ENCODE measurements around the gene GPR180.
A peak's percentile ranks its signal among the peaks of the same experiment; 100 is the strongest.
"Not testable (repeated sequence)": the region's sequence is repeated elsewhere in the genome, so short reads cannot be mapped to it uniquely, and the experiment has no call there.

The GPR180 gene

DNA sequence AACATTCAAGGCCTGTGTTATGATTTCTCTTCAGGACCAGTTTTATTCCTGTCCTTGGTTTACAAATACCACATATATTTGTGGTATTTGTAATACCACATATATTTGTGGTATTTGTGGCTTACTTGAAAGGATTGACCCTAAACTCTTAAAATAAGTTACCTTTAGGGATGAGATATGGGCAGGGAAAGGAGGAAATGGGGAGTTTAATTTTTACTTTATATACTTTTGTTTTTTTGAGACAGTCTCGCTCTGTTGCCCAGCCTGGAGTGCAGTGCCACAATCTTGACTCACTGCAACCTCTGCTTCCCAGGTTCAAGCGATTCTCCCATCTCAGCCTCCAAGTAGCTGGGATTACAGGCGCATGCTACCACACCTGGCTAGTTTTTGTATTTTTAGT is 3.4 kb upstream of the GPR180 start:
- peak; percentile 16 for DNase-seq

DNA sequence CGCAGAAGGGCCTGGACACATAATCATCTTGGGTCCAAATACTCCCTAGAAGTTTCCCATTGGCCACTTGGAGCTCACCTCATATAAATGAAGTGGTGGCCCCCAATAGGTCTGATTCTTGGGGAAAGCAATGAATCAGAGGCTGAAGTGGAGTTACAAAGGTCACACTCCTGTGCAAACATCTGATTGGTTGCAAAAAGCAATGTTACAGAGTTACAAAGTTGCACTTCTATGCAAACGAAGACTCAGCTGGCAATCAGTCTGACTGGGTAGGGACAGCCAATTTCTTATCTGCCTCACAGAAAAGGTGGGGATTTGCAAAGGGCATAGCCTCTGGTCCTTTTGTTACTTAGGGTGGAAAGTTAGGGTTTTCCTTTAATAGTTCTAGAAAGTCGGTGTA is 1.8 kb upstream of the GPR180 start:
- no peak for DNase-seq

DNA sequence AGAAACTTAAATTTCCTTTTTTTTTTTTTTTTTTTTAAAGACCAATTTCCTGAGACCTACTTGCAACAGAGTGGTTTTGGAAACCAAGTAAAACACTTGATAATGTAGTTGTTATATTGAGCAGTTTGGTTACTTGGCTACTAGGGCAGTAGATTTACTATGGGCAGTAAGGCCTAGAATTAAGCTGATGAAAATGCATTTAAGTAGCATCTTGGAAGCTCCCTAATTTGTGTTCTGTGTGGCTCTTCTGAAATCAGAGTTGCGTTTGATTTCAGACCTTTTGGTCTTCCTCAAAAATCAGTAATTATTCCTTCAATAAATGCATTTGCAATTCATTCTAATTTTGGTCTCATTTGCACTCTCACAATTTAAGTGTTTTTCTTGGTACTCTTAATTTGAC is 810 bp downstream of the GPR180 start:
- no peak for DNase-seq

DNA sequence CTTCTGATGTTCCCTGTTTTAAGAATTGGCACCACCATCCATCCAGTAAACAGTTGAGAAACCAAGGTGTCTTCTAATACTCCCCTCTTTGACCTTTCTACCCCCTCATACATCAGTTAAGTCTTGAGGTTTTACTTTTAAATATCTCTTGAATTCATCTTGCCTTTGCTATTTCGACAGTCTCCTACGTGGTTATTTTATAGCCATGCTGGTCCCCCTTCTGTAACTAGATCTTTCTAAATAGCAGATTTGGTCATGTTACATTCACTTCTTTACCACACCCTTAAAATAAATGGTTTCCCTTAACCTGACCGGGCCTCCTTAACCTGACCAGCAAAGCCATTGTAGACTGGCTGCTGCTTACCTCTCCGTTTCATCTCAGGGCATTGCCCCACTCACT is 5.4 kb downstream of the GPR180 start:
- DNase-seq: no peak

DNA sequence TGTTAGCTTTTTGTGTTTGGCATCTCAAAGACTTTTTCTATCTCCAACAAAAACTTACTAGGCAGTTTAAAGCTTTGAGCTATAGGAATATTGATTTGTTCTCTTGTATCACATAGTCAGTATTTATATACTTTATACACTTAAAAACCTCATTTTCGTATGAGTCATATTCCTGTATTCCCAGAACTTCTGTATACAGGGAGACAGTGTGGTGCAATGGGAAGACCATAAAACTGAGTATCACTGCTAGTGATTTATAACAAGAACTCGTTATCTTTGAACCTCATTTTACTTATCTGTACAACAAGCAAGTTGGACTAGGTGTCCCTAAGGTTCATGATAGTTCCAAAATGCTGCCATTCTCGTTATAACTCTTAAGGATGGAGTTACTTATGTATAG is 6.3 kb downstream of the GPR180 start:
- DNase-seq: no peak

DNA sequence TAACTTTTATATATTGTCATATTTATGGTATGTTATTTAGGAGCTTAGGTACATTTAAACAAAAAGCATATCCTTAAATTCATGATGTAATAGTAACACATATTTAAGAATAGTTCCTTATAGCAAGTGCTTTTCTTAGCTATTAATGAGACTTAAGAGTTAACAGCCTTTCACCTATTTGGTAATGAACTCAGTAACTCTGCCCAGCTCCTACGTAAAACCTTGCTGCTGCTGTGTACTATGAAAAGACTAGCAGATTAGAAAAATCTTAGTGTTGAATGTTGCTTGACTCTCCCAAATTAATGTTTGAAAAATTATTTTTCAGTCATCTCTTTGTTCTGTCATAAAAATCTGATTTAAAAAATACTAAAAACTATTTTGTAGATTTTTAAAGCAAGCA is 6.9 kb downstream of the GPR180 start:
- no peak for DNase-seq

DNA sequence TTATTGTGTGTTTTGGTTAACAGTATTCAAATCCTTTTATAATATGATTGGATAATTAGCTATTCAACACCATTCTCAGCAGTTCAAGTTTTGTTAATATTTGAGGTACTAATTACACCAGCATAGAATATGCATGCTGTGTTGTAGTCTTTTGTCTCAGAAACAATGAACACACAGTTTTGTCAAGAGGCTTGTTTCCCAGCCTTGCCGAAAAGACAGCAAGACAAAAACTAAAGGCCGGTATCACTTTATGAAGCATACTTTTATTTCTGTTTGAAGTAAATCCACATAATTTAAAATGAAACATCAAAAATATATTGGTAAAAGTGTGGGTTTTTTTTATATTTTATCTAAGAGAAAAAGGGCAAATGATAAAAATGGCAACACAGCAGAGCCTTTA is 7.5 kb downstream of the GPR180 start:
- DNase-seq: no peak

DNA sequence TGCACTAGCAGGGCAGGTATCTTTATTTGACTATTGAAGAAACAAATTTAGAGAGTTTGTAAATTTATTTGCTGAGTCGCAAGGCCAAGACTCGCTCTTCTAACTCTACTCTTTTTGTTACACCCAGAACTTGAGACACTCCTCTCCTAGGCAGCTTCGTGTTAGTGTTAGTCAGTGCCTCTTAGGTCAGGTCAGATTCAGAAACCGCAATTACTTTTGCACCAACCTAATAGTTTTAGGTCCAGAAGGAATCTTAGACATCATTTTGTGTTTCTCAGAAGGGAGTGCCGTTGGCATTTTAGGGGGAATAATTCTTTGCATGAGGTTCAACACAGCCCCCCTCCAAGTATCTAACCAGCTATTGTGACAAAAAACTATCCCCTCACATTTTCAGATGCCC is 8.8 kb downstream of the GPR180 start:
- DNase-seq: no peak

DNA sequence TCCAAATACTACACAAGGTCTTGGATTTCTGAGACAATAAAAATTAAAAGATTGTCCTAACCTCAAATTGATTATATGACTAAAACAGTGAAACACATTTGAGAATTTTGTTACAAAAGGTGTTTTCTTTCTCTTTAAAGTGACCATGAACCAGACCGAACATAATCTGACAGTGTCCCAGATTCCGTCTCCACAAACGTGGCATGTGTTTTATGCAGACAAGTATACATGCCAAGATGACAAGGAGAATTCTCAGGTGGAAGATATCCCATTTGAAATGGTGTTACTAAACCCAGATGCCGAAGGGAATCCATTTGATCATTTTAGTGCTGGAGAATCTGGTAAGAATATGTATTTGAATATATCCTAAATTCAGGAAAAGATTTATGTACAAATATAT is 10.4 kb downstream of the GPR180 start:
- DNase-seq: no peak

DNA sequence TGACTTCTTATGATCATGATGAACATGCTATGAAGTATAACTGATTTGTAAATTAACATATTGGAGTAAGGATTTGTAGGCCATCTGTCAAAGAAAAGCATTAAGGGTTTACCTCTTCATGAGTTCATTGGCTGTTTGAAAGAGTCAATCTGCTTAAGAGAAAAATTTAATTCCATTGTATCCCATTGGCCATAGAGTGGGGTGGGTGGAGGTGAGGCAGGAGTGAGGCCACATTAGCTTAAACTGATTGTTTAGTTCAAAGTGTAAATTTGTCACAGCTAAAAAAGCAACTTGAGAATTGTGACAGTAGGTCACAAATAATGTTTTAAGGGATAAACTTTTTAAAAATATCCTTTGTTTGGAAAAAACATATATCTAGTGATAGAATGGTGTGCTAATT is 11.4 kb downstream of the GPR180 start:
- DNase-seq: no peak

DNA sequence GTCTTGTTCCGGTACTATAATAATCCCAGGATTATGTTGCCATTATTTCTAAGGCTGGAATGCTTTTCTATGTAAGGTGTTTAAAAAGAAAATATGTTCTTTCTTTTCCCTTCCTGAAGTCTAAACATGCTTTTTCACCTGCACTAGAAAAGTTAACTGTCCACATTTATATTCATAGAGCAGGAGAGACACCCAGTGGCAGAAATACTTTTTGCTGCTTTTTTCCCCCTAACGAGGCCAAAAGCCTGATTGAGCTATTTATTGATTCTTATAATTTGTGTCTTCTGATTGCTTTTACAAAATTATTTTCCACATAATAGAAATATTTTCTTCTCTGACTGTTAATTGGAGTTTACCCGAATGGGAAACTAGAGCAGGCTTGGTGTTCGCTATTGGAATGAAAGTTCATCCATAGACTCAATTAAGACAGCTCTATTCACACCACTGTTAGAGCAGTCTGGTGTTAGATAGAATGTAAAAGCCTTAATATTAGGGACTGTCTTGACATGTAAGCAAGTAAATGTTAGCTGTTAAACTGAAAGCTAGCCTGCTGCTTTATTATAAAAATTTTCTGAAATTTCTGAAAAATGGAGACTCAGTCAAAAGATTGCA is 15.8 kb downstream of the GPR180 start:
- DNase-seq: peak; percentile 17

DNA sequence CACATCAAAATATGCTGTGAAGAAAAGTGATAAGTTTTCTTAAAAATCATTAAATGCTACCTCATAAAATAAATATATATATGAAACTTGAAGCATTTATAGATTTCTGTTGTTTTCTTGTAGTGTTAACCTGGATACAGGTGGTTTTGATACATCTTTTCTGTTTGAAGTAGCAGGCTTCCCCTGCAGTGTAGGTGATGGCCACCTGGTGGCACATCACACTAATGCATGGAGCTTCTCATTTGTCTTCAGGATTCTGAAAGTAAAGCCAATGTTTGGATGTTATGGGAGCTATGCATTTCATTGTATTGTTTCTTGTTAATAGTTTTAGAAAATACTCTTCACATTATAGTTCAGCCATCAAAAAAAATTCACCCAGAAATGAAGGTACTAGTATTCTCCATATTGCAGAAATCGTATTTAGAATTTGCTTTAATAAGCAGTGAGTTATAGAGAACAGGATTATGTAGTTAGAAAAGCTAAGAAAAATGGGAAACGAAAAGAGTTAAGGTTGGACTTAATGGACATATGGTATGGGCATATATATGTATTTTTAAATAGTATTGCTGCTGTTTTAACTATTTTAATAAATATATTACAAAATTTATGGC is 18.7 kb downstream of the GPR180 start:
- DNase-seq: peak; percentile 29

DNA sequence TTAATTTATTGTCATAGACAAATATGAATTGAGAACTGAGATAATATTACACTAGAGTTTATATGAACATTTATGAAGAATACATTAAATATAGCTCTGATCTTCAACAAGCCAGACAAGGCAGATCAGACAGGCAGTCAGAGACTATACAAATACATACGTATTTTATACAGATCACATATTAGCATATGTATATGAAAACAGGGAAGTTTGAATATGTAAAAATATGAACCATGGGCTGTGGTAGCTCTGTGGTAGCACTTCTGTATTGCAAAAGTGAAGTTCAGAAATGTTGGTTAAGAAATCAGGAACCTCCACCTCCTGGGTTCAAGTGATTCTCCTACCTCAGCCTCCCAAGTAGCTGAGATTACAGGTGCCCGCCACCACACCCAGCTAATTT is 20.7 kb downstream of the GPR180 start:
- DNase-seq: no peak

DNA sequence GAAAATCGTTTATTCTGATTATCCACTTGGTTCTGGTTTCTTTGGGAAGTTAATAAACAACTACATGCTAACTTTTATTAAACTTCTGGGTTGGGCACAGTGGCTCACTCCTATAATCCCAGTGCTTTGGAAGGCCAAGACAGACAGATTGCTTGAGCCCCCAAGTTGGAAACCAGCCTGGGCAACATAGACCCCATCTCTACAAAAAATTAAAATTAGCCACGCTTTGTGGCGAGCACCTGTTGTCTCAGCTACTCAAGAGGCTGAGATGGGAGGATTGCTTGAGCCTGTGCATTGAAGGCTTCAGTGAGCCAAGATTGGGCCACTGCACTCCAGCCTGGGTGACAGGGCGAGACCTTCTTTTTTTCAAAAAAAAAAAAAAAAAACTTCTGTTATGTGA is 21.7 kb downstream of the GPR180 start:
- DNase-seq: no peak

DNA sequence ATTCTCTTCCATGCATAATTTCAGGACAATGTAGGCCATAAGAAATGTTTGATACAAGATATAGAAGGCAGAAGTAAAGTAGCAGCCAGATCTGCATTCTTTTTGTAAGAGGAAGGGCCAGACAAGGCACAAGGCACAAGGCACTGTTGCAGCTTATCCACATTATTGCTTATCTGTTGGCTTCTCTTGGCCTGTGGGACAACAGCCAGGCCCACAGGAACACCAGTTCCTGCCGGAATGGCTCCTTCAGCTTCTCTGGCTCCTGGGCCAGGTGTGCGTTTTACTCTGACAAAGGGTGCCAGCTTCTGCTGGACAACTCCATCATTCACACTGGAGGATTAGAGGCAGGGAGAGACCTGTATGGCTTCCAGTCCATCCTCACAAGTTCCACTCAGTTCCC is 29.2 kb downstream of the GPR180 start:
- DNase-seq: no peak

DNA sequence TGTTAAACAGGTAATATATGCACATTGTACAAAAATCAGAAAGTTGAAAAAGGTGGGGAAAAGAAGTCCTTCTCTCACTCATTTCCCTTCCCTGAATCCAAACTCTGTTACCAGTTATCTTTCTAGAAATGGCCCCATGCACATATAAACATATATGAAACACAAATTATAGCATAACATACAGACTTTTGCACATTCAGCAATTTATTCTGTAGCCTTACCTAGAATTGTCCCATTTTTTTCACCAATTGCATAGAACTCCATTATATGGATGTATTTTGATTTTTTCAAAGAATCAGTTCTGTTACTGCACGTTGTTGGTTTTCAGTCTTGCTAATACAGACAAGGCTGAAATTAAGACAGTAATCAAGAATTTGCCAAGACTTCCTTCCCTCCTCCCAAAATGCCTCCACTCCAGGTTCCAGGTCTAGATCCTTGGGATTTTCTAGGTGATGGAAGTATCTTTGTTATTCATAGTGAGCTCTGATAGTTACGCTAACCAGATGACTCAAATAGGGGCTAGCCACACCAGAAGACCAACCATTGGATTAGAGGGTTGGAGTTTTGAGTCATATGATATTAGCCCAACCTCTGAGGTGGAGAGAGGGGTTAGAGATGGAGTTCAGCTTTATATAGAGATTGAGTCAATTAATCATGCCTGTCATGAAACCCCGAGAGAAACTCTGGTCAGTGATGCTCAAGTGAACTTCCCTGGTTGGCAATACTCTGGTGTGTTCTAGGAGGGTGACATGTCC is 30.7 kb downstream of the GPR180 start:
- DNase-seq: no peak

DNA sequence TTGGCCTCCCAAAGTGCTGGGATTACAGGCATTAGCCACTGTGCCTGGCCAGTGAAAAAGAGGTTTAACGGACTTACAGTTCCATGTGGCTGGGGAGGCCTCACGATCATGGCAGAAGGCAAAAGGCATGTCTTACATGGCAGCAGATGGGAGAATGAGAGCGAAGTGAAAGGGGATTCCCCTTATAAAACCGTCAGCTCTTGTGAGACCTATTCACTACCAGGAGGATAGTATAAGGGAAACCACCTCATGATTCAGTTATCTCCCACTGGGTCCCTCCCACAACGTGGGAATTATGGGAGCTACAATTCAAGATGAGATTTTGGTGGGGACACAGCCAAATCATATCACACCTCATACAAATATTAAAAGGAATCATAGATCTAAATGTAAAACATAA is 34.4 kb downstream of the GPR180 start:
- not testable (repeated sequence) for DNase-seq

DNA sequence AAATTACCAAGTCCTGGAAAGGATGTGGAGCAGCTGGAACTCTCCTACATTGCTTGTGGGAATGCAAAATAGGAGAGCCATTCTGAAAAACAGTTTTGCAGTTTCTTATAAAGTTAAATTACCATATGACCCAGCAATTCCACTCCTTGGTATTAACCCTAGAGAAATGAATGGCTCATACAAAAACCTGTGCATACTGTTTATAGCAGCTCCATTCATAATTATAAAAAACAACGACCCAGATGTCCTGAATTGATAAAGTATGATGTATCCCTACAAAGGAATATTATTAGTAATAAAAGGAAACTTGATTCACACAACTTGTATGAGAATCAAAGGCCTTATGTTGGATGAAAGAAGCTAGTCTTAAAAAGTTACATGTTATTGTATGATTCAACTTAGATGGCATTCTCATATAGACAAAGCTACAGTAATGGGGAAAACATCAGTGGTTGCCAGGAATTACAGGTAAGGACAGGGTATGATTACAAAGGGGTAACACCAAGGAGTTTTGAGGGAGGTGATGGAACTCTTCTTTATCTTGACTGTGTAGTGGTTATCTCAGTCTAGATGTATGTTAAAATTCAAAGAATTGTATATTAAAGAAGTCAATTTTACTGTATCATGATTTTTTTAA is 35.4 kb downstream of the GPR180 start:
- DNase-seq: no peak

DNA sequence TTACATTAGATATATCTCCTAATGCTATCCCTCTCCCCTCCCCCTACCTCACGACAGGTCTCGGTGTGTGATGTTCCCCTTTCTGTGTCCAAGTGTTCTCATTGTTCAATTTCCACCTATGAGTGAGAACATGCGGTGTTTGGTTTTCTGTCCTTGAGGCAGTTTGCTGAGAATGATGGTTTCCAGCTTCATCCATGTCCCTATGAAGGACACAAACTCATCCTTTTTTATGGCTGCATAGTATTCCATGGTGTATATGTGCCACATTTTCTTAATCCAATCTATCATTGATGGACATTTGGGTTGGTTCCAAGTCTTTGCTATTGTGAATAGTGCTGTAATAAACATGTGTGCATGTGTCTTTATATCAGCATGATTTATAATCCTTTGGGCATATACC is 36.0 kb downstream of the GPR180 start:
- not testable (repeated sequence) for DNase-seq

DNA sequence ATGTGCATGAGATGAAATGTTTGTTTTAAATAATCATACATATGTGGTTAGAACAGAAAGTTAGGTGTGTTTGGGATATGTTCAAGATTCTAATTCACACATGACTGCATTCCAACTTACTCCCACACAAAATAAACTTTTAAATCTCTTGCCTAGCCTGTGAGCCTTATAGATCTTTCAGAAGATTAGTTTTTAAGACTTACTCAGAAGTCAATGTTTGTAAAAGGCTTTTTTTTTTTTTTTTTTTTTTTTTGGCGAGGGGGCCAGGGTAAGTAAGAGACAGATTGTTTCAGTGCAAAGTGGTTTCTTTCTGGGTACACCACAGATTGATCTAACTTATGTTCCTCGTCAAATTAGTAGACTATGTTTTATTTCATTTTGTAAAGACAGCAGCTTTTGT is 39.1 kb downstream of the GPR180 start:
- peak; percentile 22 for DNase-seq

DNA sequence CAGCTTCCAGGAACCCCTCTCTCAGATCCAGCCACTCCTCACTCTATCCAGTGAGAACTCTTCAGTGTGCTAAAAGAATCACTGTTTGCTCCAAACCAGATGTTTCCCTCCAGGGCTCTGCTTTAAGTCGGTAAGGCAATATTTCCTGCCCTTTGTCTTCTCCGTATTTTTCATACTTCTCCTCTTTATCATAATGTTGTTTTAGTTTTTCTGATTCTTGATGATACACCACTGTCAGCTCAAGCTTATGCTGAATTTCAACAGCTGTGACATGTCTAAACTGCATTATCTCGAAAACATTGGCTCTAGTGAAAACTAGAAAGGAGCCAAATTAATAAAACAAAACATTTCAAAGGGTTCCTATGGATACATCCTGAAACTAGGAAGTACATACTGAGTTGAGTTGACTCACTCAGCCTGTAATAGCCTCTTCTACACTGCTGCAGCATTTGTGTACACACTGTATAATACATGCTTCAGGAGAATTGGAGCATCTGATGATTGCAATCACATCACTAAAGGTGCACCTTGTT is 39.8 kb downstream of the GPR180 start:
- DNase-seq: peak; percentile 55

DNA sequence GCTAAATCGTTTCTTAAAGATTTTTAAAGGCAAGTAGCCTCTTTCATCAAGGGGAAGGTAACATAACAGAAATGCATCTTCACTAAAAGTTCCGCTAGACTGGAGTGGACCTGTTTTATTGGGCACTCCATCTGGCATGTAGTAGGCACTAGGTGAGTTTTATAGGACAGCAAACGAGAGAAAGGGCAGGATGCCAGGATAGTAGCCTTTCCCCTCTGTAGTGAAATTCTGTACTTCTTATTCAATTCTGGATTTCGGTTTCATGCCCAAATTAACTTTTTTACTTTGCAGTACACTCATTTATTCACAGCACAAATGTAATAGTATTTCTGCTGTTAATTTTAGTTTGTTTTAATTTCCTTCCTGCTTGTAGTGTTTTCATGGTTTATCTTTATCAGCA is 45.2 kb downstream of the GPR180 start:
- DNase-seq: no peak

DNA sequence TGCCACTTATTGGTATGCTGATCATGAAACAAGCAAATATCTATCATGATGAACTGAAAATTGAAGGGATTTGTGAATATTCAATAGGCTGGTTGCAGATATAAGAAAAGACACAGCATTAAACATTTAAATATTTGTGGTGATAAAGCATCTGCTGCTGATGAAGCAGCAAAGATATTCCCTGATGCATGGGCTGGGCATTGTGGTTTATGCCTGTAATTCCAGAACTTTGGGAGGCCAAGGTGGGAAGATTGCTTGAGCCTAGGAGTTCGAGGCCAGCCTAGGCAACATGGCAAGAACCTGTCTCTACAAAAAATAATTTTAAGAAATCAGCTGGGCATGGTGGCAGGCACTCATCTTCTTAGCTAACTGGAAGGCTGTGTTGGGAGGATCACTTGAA is 54.5 kb downstream of the GPR180 start:
- DNase-seq: peak; percentile 20

DNA sequence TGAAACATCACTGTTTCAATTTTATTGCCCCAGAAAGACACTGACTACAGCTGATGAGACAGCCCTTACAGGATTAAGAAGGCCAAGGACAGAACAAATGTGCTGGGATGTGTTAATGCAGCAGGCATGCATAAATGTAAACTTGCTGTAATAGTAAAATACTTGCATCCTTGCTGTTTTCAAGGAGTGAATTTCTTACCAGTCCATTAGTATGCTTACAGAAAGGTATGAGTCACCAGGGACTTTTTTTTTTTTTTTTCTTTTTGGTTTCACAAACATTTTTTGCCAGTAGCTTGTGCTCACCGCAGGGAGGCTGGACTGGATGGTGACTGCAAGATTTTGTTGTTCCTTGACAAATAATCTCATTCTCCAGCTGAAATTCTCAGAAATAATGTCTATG is 55.1 kb downstream of the GPR180 start:
- DNase-seq: peak; percentile 91

Data from EL (cell line).